Hindlimb muscle (tissue), 1 donor: Measurements from ENCODE around the gene CD80. TPM values are rescaled to one million over a fixed set of nuclear protein-coding genes. Genes with fewer than 3 reads are reported as not detected.

Source experiments
- DNase-seq: peaks from one replicate; pipeline ENCODE4 v3.0.0-alpha.2; 2013
- polyA plus RNA-seq: library from polyadenylated mRNA; unstranded; fragments of 120-200 nt; gene quantifications from one replicate; pipeline ENCODE4 v1.2.1, GENCODE V29; 2013; ENCODE audit not compliant: insufficient read length

The CD80 gene
- polyA plus RNA-seq, 1 donor, result not detected

DNA sequence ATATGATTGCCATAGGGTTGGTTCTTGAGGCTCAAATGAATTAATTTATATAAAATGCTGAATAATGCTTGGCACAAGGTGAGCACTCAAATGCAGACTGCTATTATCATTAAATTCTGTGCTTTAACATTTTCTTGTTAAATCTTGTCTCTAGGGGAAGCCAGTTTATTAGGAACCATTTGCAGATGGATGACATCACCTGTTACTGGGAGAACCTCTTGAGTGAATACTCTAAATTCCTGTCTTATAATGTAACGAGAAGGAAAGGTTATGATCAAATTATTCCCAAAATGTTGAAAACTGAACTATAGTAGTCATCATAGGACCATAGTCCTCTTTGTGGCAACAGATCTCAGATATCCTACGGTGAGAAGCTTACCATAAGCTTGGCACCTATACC is 67.3 kb downstream of the CD80 start:
- DNase-seq, result no peak

DNA sequence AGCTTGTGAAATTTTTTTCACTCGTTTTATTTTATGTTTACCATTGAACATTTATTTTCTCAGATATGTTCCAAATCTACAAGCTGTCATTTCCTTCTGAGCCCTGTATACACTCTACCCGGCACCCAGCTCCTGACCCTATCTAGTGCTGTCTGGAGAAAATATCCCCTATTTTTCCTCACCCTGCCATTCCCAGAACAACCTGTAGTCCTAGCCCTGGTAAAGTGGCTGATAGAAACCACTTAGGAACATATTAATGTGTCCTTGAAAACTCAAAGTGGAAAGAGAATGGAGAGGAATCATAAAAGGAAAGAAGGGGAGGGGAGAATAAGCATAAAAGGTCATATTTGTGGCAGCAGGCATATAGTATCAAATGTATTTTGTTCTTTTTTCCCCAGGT is 69.3 kb downstream of the CD80 start:
- DNase-seq, result no peak

DNA sequence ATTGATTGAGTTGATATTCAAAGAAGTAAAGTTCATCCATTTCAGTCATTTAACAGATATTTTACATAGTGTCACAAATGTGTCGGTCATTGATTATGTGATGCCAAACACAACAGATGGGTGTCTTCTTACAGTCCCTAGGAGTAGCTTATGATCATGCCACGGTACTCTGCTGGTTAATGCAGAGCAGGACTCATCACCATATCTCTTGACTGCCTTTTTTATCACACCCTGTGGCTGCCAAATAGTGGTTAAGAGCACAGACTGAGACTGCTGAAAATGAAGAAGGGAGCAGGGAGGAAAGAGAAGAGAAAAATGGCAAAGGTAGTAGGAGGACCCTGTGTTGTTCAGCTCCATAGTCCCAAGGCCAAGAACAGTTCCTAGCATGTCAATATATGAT is 73.9 kb downstream of the CD80 start:
- no peak for DNase-seq

DNA sequence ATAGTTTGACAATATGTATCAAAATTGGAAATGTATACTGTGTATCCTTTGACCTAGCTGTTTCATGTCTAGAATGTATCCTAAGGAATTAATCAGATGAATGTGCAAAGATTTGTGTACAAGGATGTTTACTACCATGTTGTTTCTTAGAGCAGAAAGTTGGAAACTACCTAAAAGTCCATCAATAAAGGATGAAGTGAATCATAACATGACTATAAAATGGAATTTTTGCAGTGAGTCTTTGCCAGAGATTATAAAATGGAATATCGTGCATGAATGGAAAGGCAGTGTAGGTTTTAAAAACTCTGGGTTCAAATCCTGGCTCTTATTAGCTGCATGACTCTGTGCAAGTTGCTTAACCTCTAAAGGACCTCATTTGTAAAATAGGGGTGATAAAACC is 76.3 kb downstream of the CD80 start:
- DNase-seq, result no peak

DNA sequence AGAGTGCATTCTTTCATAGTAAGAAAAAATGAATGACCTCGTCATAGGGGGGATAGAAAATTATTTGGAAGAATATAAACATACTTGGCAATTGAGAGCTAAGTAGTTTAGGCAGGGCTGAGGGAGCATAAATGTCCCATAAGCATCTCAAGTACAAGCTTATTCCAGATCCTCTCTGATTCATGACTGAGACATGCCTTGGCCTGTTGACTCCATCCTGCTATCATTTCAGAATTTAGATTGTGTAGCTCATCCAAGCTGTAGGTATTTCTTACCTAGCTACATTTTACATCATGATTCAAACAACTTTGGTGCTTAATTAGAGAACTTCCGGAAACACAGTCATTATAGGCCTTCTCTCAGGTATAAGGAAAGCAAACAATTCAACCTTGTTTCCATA is 78.3 kb downstream of the CD80 start:
- DNase-seq, result no peak

Other genes starting within 250 kb of the CD80 start
- 37.7 TPM for gene TMEM39A, start 96.0 kb downstream of the CD80 start, polyA plus RNA-seq
- 9.7 TPM for gene POGLUT1, start 90.7 kb downstream of the CD80 start, polyA plus RNA-seq
- 70.1 TPM for gene TIMMDC1, start 61.1 kb downstream of the CD80 start, polyA plus RNA-seq
- 10.4 TPM for gene ADPRH, start 19.9 kb upstream of the CD80 start, polyA plus RNA-seq
- 0.27 TPM for gene PLA1A, start 38.3 kb upstream of the CD80 start, polyA plus RNA-seq
- 23.8 TPM for gene POPDC2, start 101.0 kb upstream of the CD80 start, polyA plus RNA-seq
- 74.6 TPM for gene COX17, start 117.8 kb upstream of the CD80 start, polyA plus RNA-seq
- gene CFAP91, start 143.4 kb upstream of the CD80 start, polyA plus RNA-seq, result 1.1 TPM
- gene NR1I2, start 222.5 kb upstream of the CD80 start, polyA plus RNA-seq, result 0.43 TPM